GM19463 (cell line): ENCODE measurements around the gene TLNRD1.
A peak's percentile ranks its signal among the peaks of the same experiment; 100 is the strongest.

Source experiments
- ATAC-seq: cut with Tn5 transposase; IDR thresholded peaks from one replicate; pipeline ENCODE4 v1.9.1; 2021; ENCODE audit warnings: mild to moderate bottlenecking, moderate library complexity; ENCODE audit not compliant: unreplicated experiment

The TLNRD1 gene

GRCh38 chr15:80977627-80978036 is 23.1 kb upstream of the TLNRD1 start:
- ATAC-seq = no peak

DNA sequence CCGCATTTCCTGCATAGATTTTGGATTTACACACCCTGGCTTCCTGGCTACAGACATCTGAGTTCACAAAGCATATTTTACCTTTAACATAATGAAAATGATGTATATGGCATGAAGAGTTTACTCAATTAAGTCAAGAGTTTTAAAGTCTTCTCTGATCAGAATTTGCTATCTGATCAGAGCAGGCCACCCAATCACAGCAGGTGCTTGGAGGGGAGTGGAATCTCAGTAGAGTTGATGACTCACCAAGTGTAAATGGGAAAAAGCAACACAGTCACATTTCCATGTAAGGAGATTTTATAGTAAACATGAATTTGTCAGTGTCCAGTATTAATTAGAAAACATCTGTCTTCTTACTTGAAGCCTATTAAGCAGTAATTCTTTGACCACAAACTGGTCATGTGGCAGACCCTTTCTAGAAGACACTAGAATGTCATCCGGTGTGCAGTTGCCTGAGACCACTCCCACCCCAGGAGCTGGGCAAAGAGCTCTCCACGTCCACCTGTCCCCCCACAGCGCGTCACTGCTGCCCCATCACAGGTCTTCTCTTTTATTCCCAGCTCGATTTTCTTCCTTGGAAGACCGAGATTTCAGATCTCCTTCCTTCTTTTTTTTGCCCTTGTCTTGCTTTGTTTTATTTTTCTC is 21.9 kb upstream of the TLNRD1 start:
- no peak for ATAC-seq

- no peak for ATAC-seq
Measured at GRCh38 chr15:80979538-80980200, 21.1 kb upstream of the TLNRD1 start.

DNA sequence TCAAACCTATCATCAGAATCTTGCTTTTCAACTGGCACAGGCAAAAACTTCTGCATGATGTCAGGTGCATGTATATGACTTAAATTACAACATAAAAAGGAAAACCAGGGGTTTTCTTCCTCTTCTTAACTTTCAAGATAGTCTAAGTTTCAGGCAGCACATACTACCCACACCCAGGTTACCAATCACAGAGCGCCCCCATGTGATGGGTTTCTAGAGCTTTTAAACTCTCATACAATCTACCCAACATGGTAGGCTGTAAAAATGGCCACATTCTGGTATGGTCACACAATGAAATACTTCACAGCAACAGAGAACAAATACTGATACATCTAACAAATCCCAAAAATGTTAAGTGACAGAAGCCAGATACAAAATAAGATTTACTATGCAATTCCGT is 18.5 kb upstream of the TLNRD1 start:
- no peak for ATAC-seq

DNA sequence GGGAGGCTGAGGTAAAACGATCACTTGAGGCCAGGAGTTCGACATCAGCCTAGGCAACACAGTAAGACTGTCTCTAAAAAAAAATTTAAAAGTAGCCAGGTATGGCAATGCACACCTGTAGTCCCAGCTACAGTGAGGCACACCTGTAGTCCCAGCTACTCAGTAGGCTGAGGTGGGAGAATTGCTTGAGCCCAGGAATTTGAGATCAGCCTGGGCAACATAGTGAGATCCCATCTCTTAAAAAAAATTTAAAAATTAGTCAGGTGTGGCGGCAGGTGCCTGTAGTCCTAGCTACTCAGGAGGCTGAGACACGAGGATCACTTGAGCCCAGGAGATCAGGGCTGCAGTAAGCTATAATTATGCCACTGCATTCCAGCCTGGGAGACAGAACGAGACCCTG is 17.9 kb upstream of the TLNRD1 start:
- ATAC-seq = no peak

DNA sequence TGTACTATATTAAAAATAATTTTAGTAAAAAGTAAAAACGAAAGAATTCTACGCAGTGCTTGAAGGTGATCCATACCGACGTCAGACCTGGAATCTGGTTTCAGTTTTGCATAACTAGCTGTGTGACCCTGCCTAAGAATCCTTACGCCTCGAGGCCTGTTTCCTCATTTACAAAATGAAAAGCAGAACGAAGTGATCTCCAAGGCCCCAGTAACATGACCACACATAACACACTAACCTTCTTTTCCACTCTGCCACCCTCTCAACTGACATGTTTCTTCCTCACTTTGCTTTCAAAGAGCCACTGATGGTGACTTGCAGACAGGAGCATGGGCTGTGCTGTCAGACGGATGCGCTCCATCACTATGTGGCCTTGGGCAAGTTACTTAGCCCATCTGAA is 15.9 kb upstream of the TLNRD1 start:
- ATAC-seq = no peak

DNA sequence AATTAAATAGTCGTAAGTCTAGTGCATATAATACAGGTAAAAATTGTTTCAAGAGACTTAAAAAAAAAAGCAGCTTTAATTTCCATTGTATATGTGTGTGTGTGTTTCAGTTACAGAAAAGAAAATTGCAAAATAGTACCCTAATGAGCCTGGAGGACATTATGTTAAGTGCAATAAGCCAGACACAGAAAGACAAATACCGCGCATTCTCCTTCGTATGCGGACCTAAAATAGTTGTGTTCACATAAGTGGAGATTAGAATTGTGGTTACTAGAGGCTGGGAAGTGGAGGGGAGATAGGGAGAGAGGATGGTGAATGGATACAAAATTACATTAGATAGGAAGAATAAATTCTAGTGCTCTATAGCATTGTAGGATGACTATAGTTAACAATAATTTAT is 14.7 kb upstream of the TLNRD1 start:
- no peak for ATAC-seq

DNA sequence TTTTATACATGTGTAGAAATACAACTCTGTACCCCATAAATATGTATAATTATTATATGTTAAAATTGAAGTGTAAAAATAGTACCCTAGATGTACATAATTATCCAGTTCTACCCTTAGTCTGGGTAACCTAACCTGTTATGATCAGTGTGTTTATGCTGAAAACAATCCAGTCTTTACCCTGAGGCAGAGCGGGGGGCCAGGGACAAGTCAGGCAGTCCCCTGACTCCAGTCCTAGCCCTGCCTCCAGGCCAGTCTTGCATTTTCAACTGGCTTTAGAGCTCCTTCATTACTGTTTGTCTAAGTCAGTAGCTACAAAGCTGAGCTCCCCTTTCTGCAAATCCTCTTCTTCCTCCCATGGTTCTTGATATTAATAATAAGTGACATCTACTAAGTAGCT is 14.2 kb upstream of the TLNRD1 start:
- no peak for ATAC-seq

DNA sequence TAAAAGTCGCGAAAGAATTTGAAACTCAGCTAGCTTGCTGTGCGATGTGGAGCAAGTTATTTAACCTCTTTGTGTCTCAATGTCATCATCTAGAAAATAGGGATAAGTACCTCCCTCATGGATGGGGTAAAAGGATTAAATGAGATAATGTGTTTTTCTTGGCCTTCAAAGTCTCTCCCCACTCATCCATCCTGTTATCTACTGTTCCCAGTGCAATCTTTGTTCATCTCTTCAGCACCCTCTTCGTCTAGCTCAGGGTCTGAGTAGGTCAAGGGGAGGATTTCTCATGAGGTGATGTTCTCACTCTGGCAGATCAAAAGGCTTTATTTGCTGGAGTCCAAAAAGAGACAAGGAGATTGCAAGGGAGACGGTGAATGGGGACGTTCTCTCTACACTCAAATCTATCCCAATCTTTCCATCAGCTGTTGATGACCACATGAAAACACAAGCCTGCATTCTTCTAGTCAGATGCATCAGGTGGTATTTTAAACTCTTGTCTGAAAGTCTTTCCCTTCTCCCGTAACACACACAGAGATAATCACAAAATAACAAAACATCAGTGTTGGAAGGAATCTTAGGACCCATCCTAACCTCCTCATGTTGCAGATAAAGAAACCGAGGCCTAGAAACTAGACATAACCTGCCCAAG is 12.5 kb upstream of the TLNRD1 start:
- no peak for ATAC-seq

GRCh38 chr15:80989081-80989517 is 11.6 kb upstream of the TLNRD1 start:
- ATAC-seq = peak; percentile 1

DNA sequence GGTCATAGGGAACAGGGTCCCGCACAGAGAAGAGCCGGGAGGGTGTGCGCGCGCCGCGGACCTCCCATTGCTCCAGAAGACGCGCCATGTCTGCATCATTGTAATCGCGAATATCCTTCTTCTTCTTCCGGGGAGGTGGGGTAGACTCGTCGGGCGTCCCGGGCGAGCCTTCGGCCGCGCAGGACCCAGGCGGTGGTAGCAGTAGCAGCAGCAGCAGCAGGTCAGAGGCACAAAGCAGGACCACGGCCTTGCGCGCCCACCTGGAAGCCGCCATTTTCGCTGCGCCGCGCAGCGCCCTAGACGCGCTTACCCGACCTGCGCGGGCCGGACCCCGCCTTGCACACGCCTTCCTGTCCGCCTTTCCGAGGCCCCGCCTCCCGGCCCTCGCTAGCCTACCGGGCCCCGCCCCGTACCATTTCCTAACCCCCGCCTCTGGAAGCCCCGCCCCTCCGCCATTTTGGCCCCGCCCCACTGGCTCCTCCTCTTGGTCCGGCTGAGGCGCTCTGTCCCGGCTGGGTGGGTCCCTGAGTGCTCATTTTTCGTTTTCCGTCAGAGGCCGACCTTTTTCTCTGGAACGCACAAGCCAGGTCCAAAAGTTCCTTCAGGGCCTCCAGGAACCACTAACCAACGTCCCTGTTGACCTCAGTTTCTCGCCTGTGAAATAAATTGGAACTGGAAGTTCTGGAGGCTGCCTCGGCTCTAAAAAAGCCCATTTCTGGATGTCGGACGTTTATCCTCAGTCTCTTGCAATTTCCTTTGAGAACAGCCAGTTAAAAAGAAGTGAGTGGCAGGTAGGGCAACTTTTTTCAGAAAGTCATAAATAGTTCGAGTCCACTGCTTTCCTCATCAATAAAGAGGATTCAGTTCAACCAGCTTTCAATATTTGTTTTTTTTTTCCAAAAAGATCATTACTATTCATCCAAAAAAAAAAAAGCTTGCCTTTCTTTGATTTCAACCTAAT is 10.9 kb upstream of the TLNRD1 start, which contains the start of gene MESD:
Gene MESD, minus strand, starts transcription at position 302 of the 961 bp plus-strand sequence. Its CDS starts 28 bp downstream, at position 274.
- ATAC-seq = peak; percentile 95

GRCh38 chr15:80990955-80991354 is 9.8 kb upstream of the TLNRD1 start:
- ATAC-seq = no peak

DNA sequence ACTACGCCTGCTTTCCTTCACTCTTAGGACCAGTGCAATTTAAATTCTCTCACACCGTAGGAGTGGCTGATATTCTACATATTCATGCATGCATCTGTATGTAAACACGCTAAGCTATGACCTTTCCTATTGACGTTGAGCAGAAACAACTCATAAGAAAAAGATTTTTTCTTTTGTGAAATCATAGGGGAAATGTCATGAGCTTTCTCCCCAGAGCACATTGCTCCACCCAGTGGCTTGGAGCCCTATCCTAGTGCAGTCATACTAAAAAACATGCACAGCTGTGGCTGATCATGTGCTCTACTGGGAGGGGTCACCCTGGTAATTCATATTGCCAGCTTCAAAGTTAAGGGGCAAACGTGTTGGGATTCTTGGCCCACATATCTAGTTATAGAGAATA is 9.3 kb upstream of the TLNRD1 start:
- no peak for ATAC-seq

DNA sequence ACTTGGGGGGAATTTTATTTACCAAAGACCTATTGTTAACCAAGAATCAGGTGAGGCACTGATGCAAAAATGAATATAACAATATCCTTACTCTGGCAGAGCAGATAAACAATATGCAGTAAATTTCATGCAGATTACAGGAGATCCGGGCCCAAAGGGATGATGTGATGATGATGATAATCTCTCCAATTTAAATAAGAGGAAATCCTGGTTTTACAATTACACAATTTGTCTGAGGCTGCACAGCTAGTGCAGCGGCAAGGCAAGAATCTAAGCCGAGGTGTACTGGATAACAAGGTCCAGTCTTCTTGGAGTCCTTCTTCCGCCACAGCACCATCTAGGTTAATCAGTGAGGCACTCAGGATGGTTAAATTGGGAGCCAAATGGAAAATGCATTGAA is 8.7 kb upstream of the TLNRD1 start:
- no peak for ATAC-seq

GRCh38 chr15:80992441-80992840 is 8.3 kb upstream of the TLNRD1 start:
- no peak for ATAC-seq

- ATAC-seq = no peak
Measured at GRCh38 chr15:80996247-80996646, 4.5 kb upstream of the TLNRD1 start.

GRCh38 chr15:80997692-80998091 is 3.0 kb upstream of the TLNRD1 start:
- ATAC-seq = no peak

DNA sequence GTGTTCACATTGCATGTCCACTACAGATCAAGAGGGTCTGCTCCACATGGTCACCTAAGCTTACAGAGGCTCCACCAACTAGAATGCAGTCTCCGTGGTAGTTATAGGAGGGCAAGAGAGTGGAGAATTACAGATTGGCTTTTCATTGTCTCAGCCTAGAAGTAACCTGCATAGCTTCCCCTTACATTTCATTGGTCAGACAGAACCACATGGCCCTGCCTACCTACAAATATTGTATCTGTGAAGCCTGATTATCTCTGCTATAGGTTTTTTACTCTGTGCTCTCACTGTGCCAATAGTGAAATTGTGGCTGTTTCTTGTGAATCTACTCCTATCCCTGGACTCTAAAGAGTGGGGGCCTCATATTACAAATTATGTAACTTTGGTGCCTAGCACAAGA is 2.5 kb upstream of the TLNRD1 start:
- ATAC-seq = no peak

GRCh38 chr15:80999623-81000036 is 1.1 kb upstream of the TLNRD1 start:
- peak; percentile 26 for ATAC-seq

DNA sequence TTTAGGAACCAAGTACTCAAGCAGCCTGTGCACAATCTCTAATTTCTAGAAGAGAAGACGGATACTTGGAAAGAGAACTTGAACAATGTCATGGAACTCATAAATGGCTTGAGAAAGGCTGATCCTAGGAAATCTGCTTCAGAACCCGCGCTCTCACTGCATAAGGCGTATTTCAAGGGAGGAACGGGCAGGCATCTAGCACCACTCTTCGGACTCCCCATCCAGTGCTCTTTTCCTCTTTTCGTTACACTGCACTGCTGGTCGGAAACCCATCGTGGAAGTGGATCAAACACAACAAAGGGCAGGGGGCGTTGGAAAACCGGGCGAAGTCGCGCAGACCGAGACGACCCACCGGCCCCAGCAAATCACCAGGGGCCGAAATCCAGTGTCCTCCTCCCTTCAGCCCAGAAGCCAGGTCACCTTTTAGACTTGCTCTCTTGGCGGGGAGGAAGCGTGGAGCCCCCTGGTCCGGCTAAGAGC is 539 bp upstream of the TLNRD1 start:
- no peak for ATAC-seq
